Measurements from ENCODE around the gene PREP. TPM values are rescaled to one million over a fixed set of nuclear protein-coding genes. Genes with fewer than 3 reads are reported as not detected.
A peak's percentile ranks its signal among the peaks of the same experiment; 100 is the strongest.

Gene PREP
- total RNA-seq, 1 donor, result 19.0 TPM

- TF ChIP-seq CTCF (IDR thresholded peaks at IDR 0.05; ENCODE audit: insufficient read depth, low read depth, low read length), result peak; percentile 34
- no peak overlapping the region for H3K4me3 ChIP-seq (ENCODE audit: low read depth, low read length)
- DNase-seq (ENCODE audit: low read depth), result no peak
Observed at GRCh38 chr6:105317607-105318533, 85.0 kb downstream of the PREP start.

- no peak for DNase-seq (ENCODE audit: low read depth)
- TF ChIP-seq CTCF (IDR thresholded peaks at IDR 0.05; ENCODE audit: insufficient read depth, low read depth, low read length), result no peak
- no peak overlapping the region for H3K4me3 ChIP-seq (ENCODE audit: low read depth, low read length)
Observed at GRCh38 chr6:105313211-105313610, 89.7 kb downstream of the PREP start.

- no peak for TF ChIP-seq CTCF (IDR thresholded peaks at IDR 0.05; ENCODE audit: insufficient read depth, low read depth, low read length)
- H3K4me3 ChIP-seq (ENCODE audit: low read depth, low read length), result no peak overlapping the region
- no peak for DNase-seq (ENCODE audit: low read depth)
Observed at GRCh38 chr6:105310947-105311346, 91.9 kb downstream of the PREP start.

GRCh38 chr6:105310371-105310770, 92.5 kb downstream of the PREP start:
- no peak overlapping the region for H3K4me3 ChIP-seq (ENCODE audit: low read depth, low read length)
- TF ChIP-seq CTCF (IDR thresholded peaks at IDR 0.05; ENCODE audit: insufficient read depth, low read depth, low read length), result no peak
- no peak for DNase-seq (ENCODE audit: low read depth)

GRCh38 chr6:105308840-105309239, 94.0 kb downstream of the PREP start:
- DNase-seq (ENCODE audit: low read depth), result no peak
- H3K4me3 ChIP-seq (ENCODE audit: low read depth, low read length), result no peak overlapping the region
- no peak for TF ChIP-seq CTCF (IDR thresholded peaks at IDR 0.05; ENCODE audit: insufficient read depth, low read depth, low read length)

GRCh38 chr6:105305521-105305920, 97.4 kb downstream of the PREP start:
- no peak overlapping the region for H3K4me3 ChIP-seq (ENCODE audit: low read depth, low read length)
- TF ChIP-seq CTCF (IDR thresholded peaks at IDR 0.05; ENCODE audit: insufficient read depth, low read depth, low read length), result no peak
- no peak for DNase-seq (ENCODE audit: low read depth)

Data from fibroblast of villous mesenchyme (primary cell).